PC-3 (cell line): Measurements from ENCODE around the gene HSPB6. TPM values are rescaled to one million over a fixed set of nuclear protein-coding genes. Genes with fewer than 3 reads are reported as not detected.

Experiments used
- ATAC-seq: fragments of 200-7000 bp; cut with Tn5 transposase; 2 replicates; pipeline ENCODE4 v1.9.1; 2020; ENCODE audit warnings: mild to moderate bottlenecking, moderate library complexity
- BruUV-seq: library from RNA; stranded (reverse); fragments of 400-500 nt; replicated peaks from 2 replicates; lab custom pipeline; 2021; lab: Mats Ljungman, UMichigan
- CTCF ChIA-PET: fragments of 300-600 bp; sonication (Branson Sonifier 250); formaldehyde crosslinking; loops from one replicate; lab custom pipeline; 2022; ENCODE audit warnings: antibody characterized with exemption; lab: Charles Lee
- POLR2A ChIA-PET: fragments of 300-600 bp; sonication (Branson Sonifier 250); formaldehyde crosslinking; loops from one replicate; lab custom pipeline; 2022; ENCODE audit warnings: antibody characterized with exemption; ENCODE audit not compliant: unreplicated experiment; lab: Charles Lee
- DNase-seq: peaks from one replicate; pipeline ENCODE4 v3.0.0-alpha.2; 2015
- H2AFZ ChIP-seq: fragments of 300-600 bp; sonication (generic); 2 replicates; pipeline ENCODE4 v1.6.0; 2016; ENCODE audit warnings: antibody characterized with exemption, low read length
- H3F3A ChIP-seq: fragments of 300-600 bp; sonication (generic); one replicate; pipeline ENCODE4 v1.6.0; 2017; ENCODE audit warnings: antibody characterized with exemption, low read length, control low read depth, mild to moderate bottlenecking; ENCODE audit not compliant: unreplicated experiment
- H3K27ac ChIP-seq: fragments of 300-600 bp; sonication (generic); 2 replicates; pipeline ENCODE4 v1.5.1; 2016; ENCODE audit warnings: mild to moderate bottlenecking, low read length
- H3K27me3 ChIP-seq: fragments of 300-600 bp; sonication (generic); 2 replicates; pipeline ENCODE4 v1.6.1; 2016; ENCODE audit warnings: low read length, mixed read lengths
- H3K36me3 ChIP-seq: fragments of 300-600 bp; sonication (generic); 2 replicates; pipeline ENCODE4 v1.6.1; 2016; ENCODE audit warnings: low read depth, mixed run types, low read length, mixed read lengths
- H3K4me1 ChIP-seq: fragments of 300-600 bp; sonication (generic); 2 replicates; pipeline ENCODE4 v1.5.1; 2016; ENCODE audit warnings: low read length; ENCODE audit not compliant: insufficient read depth
- H3K4me2 ChIP-seq: fragments of 300-600 bp; sonication (generic); 2 replicates; pipeline ENCODE4 v1.6.0; 2016; ENCODE audit warnings: low read length
- H3K4me3 ChIP-seq: fragments of 300-600 bp; sonication (generic); 2 replicates; pipeline ENCODE4 v1.5.1; 2016; ENCODE audit warnings: mild to moderate bottlenecking, low read length, mixed read lengths
- H3K79me2 ChIP-seq: fragments of 300-600 bp; sonication (generic); 2 replicates; pipeline ENCODE4 v1.6.1; 2017; ENCODE audit warnings: low read length, mixed read lengths
- H3K9ac ChIP-seq: fragments of 300-600 bp; sonication (generic); 2 replicates; pipeline ENCODE4 v1.6.0; 2016; ENCODE audit warnings: mild to moderate bottlenecking, low read length
- H3K9me2 ChIP-seq: fragments of 300-600 bp; sonication (generic); replicated peaks from 2 replicates; pipeline ENCODE4 v1.6.1; 2016; ENCODE audit warnings: mixed run types, low read length, mixed read lengths
- H3K9me3 ChIP-seq: fragments of 300-600 bp; sonication (generic); 2 replicates; pipeline ENCODE4 v1.6.1; 2016; ENCODE audit warnings: low read length, mixed read lengths
- H4K20me1 ChIP-seq: fragments of 300-600 bp; sonication (generic); 2 replicates; pipeline ENCODE4 v1.6.1; 2016; ENCODE audit warnings: low read length, mixed read lengths
- EZH2 ChIP-seq: fragments of 300-600 bp; sonication (generic); IDR thresholded peaks from one replicate; pipeline ENCODE4 v1.6.1; 2017; ENCODE audit warnings: antibody characterized with exemption, mild to moderate bottlenecking, low read length; ENCODE audit not compliant: unreplicated experiment
- EZH2phosphoT487 ChIP-seq: fragments of 300-600 bp; sonication (generic); IDR thresholded peaks from 2 replicates; pipeline ENCODE4 v1.6.1; 2018; ENCODE audit warnings: mild to moderate bottlenecking, antibody characterized with exemption, low read length, borderline replicate concordance
- intact Hi-C: fragments of 100-400 bp; cut with micrococcal nuclease; formaldehyde crosslinking; loops from 2 replicates; pipeline ENCODE4 v1.9.0; 2023
- total RNA-seq: library from RNA; depleted of rRNA; stranded (reverse); fragments of >200 nt; gene quantifications from 2 replicates; pipeline ENCODE4 v1.2.3, GENCODE V29; 2014
- TF ChIP-seq, protein P1 (sequence below): fragments of 300-600 bp; sonication (generic); conservative IDR thresholded peaks from 2 replicates; pipeline ENCODE4 v1.5.1; 2017; ENCODE audit warnings: antibody characterized with exemption, low read depth, mild to moderate bottlenecking, low read length

HSPB6 gene
- total RNA-seq, 1 experiment from 2014 or later, result not detected

GRCh38 chr19:35786299-35787160 lies 29.7 kb upstream of the HSPB6 start:
- no peak overlapping the region for H2AFZ ChIP-seq
- H3K27ac ChIP-seq, result no peak overlapping the region
- TF ChIP-seq, protein P1, sequence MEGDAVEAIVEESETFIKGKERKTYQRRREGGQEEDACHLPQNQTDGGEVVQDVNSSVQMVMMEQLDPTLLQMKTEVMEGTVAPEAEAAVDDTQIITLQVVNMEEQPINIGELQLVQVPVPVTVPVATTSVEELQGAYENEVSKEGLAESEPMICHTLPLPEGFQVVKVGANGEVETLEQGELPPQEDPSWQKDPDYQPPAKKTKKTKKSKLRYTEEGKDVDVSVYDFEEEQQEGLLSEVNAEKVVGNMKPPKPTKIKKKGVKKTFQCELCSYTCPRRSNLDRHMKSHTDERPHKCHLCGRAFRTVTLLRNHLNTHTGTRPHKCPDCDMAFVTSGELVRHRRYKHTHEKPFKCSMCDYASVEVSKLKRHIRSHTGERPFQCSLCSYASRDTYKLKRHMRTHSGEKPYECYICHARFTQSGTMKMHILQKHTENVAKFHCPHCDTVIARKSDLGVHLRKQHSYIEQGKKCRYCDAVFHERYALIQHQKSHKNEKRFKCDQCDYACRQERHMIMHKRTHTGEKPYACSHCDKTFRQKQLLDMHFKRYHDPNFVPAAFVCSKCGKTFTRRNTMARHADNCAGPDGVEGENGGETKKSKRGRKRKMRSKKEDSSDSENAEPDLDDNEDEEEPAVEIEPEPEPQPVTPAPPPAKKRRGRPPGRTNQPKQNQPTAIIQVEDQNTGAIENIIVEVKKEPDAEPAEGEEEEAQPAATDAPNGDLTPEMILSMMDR, result no peak
- TF ChIP-seq EZH2 (no peak), EZH2phosphoT487 (no peak)
- H3K4me1 ChIP-seq, result no peaks in the 10 kb centered on the region
- H3K4me3 ChIP-seq, result no peak overlapping the region
- no peaks in the 10 kb centered on the region for H4K20me1 ChIP-seq
- no peak overlapping the region for H3K4me2 ChIP-seq
- no peaks in the 10 kb centered on the region for H3F3A ChIP-seq
- H3K9me2 ChIP-seq, result no peaks in the 10 kb centered on the region
- no peak overlapping the region for H3K9ac ChIP-seq
- no peaks in the 10 kb centered on the region for H3K79me2 ChIP-seq
- ATAC-seq (no peak), DNase-seq (no peak)
- BruUV-seq, result no TSS peak
- H3K36me3 ChIP-seq, result no peaks in the 10 kb centered on the region
- intact Hi-C loops, result no loop called here
- POLR2A ChIA-PET, result no interaction called here
- H3K27me3 ChIP-seq, result no peaks in the 10 kb centered on the region
- H3K9me3 ChIP-seq, result no peaks in the 10 kb centered on the region
- CTCF ChIA-PET, result no interaction called here

- TF ChIP-seq EZH2phosphoT487 (no peak), EZH2 (no peak)
- TF ChIP-seq, protein P1, result no peak
- no peaks in the 10 kb centered on the region for H3F3A ChIP-seq
- intact Hi-C loops, result no loop called here
- H2AFZ ChIP-seq, result no peak overlapping the region
- no peaks in the 10 kb centered on the region for H3K9me2 ChIP-seq
- no peaks in the 10 kb centered on the region for H3K27me3 ChIP-seq
- no peaks in the 10 kb centered on the region for H3K79me2 ChIP-seq
- CTCF ChIA-PET, result no interaction called here
- H3K4me1 ChIP-seq, result no peaks in the 10 kb centered on the region
- H3K9me3 ChIP-seq, result no peaks in the 10 kb centered on the region
- H3K9ac ChIP-seq, result no peak overlapping the region
- DNase-seq, result no peak
- no peaks in the 10 kb centered on the region for H4K20me1 ChIP-seq
- H3K36me3 ChIP-seq, result no peaks in the 10 kb centered on the region
- POLR2A ChIA-PET, result no interaction called here
- H3K27ac ChIP-seq, result no peak overlapping the region
- H3K4me2 ChIP-seq, result no peak overlapping the region
- BruUV-seq, result no TSS peak
- no peak overlapping the region for H3K4me3 ChIP-seq
- ATAC-seq, result no peak
These were observed 28.5 kb upstream of the HSPB6 start for GRCh38 chr19:35785339-35785627.

DNA sequence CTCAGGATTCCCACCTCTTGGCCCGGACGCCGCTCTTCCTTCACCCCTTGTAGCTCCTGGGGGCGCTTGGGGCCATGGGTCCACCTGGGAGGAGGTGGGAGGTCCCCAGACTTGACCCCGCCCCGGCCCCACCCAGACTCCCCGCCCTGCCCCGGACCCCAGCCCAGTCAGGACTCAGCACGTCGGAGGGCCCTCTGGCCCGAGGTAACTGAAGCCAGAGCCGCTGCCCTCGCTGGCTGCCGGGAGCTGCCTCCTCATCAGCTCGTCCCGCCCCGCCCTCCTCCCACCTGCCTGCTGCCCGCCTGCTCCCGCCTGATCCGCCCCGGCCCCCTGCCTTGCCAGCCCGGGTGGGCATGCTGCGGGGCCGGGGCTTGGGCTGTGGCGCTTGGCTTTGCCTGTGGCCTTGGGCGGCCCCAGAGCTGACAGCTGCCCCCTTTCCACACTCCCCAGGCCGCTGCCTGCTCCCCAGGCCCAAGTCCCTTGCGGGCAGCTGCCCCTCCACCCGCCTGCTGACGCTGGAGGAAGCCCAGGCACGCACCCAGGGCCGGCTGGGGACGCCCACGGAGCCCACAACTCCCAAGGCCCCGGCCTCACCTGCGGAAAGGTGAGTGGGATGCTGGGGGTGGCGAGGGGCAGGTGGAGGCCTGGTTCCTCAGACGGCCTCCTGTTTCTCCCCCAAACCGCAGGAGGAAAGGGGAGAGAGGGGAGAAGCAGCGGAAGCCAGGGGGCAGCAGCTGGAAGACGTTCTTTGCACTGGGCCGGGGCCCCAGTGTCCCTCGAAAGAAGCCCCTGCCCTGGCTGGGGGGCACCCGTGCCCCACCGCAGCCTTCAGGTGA lies 27.9 kb upstream of the HSPB6 start:
- H3K79me2 ChIP-seq, result no peaks in the 10 kb centered on the region
- no peak for DNase-seq
- intact Hi-C loops, result no loop called here
- no peaks in the 10 kb centered on the region for H3K36me3 ChIP-seq
- H3K4me3 ChIP-seq, result no peak overlapping the region
- H3K9ac ChIP-seq, result no peak overlapping the region
- no peaks in the 10 kb centered on the region for H4K20me1 ChIP-seq
- H3K9me2 ChIP-seq, result no peaks in the 10 kb centered on the region
- ChIA-PET POLR2A (no interaction called here), CTCF (no interaction called here)
- ATAC-seq, result no peak
- no peak overlapping the region for H3K4me2 ChIP-seq
- H3K27me3 ChIP-seq, result no peaks in the 10 kb centered on the region
- no TSS peak for BruUV-seq
- no peaks in the 10 kb centered on the region for H3K9me3 ChIP-seq
- no peaks in the 10 kb centered on the region for H3F3A ChIP-seq
- no peak overlapping the region for H3K27ac ChIP-seq
- no peaks in the 10 kb centered on the region for H3K4me1 ChIP-seq
- no peak overlapping the region for H2AFZ ChIP-seq
- TF ChIP-seq EZH2phosphoT487 (no peak), EZH2 (no peak)
- TF ChIP-seq, protein P1, result no peak
